HEK293 (cell line): ENCODE results near the gene PPP4R4.

ENCODE experiments used
- CTCF ChIA-PET: fragments of 350-600 bp; formaldehyde crosslinking; extraction: SDS; loops from one replicate; lab custom pipeline; 2021; ENCODE audit warnings: antibody characterized with exemption; lab: Yijun Ruan, JAX
- POLR2A ChIA-PET: fragments of 300-600 bp; formaldehyde crosslinking; extraction: SDS; loops from one replicate; lab custom pipeline; 2020; ENCODE audit warnings: antibody characterized with exemption, inconsistent platforms; lab: Yijun Ruan, JAX
- H3K27ac ChIP-seq: fragments of 200-500 bp; sonication (Bioruptor generic); 2 replicates; pipeline ENCODE4 v1.5.1; 2014; ENCODE audit warnings: low read depth, low read length, control low read depth, inconsistent platforms; ENCODE audit errors: extremely low read depth
- H3K36me3 ChIP-seq, 2 experiments: fragments of 200-500 bp in 1 of 2; sonication (Bioruptor generic) in 1 of 2; 1 replicate in 1 of 2; 2 replicates in 1 of 2; pipeline ENCODE4 v1.5.1; 2014 to 2017; ENCODE audit warnings: inconsistent platforms in 2 of 2, low read length in 2 of 2; ENCODE audit not compliant: control insufficient read depth in 2 of 2, insufficient read depth in 1 of 2
- H3K4me1 ChIP-seq: fragments of 200-500 bp; sonication (Bioruptor generic); 2 replicates; pipeline ENCODE4 v1.5.1; 2014; ENCODE audit warnings: mild to moderate bottlenecking, low read length, inconsistent platforms; ENCODE audit not compliant: control insufficient read depth, insufficient read depth
- H3K4me3 ChIP-seq: 2 replicates; pipeline ENCODE4 v1.5.1; 2011; ENCODE audit warnings: low read depth, mild to moderate bottlenecking, control low read depth, low read length, moderate library complexity
- H3K9me3 ChIP-seq: fragments of 200-500 bp; sonication (Bioruptor generic); 2 replicates; pipeline ENCODE4 v1.5.1; 2014; ENCODE audit warnings: low read depth, low read length, inconsistent platforms; ENCODE audit not compliant: control insufficient read depth, insufficient read depth
- AEBP2 ChIP-seq: fragments of 450-650 bp; formaldehyde crosslinking; IDR thresholded peaks from 2 replicates; pipeline ENCODE4 v1.5.1; 2016; ENCODE audit warnings: missing biosample characterization, missing genetic modification characterization, borderline replicate concordance
- EGR2 ChIP-seq: fragments of 450-650 bp; formaldehyde crosslinking; IDR thresholded peaks from 2 replicates; pipeline ENCODE4 v1.5.1; 2016; ENCODE audit warnings: low read depth, missing biosample characterization, missing genetic modification characterization
- HOXD13 ChIP-seq: sonication (generic); formaldehyde crosslinking; IDR thresholded peaks from 2 replicates; pipeline ENCODE4 v1.8.0; 2022; ENCODE audit warnings: missing genetic modification reagents, borderline replicate concordance
- MEIS1 ChIP-seq: sonication (generic); formaldehyde crosslinking; IDR thresholded peaks from 2 replicates; pipeline ENCODE4 v1.8.1; 2022; ENCODE audit warnings: missing genetic modification reagents, mild to moderate bottlenecking, borderline replicate concordance
- TCF7L2 ChIP-seq: IDR thresholded peaks from 2 replicates; pipeline ENCODE4 v1.6.1; 2011; ENCODE audit warnings: low read depth, mild to moderate bottlenecking, inconsistent platforms, low read length, moderate library complexity, borderline replicate concordance
- ZBTB20 ChIP-seq: fragments of 450-650 bp; formaldehyde crosslinking; IDR thresholded peaks from 2 replicates; pipeline ENCODE4 v1.5.1; 2016; ENCODE audit warnings: missing biosample characterization, missing genetic modification characterization
- ZBTB49 ChIP-seq: fragments of 450-650 bp; formaldehyde crosslinking; IDR thresholded peaks from 2 replicates; pipeline ENCODE4 v1.5.1; 2016; ENCODE audit warnings: missing biosample characterization, missing genetic modification characterization, low read depth
- ZEB2 ChIP-seq: fragments of 450-650 bp; formaldehyde crosslinking; IDR thresholded peaks from 2 replicates; pipeline ENCODE4 v1.5.1; 2016; ENCODE audit warnings: missing biosample characterization, missing genetic modification characterization
- ZFP3 ChIP-seq: fragments of 450-650 bp; formaldehyde crosslinking; IDR thresholded peaks from 2 replicates; pipeline ENCODE4 v1.5.1; 2016; ENCODE audit warnings: low read depth, missing biosample characterization, missing genetic modification characterization
- ZNF133 ChIP-seq: fragments of 450-650 bp; formaldehyde crosslinking; IDR thresholded peaks from 2 replicates; pipeline ENCODE4 v1.5.1; 2016; ENCODE audit warnings: missing biosample characterization, missing genetic modification characterization
- ZNF146 ChIP-seq: fragments of 450-650 bp; formaldehyde crosslinking; IDR thresholded peaks from 2 replicates; pipeline ENCODE4 v1.5.1; 2016; ENCODE audit warnings: missing biosample characterization, missing genetic modification characterization
- ZNF621 ChIP-seq: fragments of 450-650 bp; formaldehyde crosslinking; IDR thresholded peaks from 2 replicates; pipeline ENCODE4 v1.5.1; 2017; ENCODE audit warnings: missing biosample characterization, missing genetic modification characterization
- ZNF645 ChIP-seq: fragments of 450-650 bp; formaldehyde crosslinking; IDR thresholded peaks from 2 replicates; pipeline ENCODE4; 2016; ENCODE audit warnings: missing biosample characterization, missing genetic modification characterization
- ZNF707 ChIP-seq: fragments of 450-650 bp; formaldehyde crosslinking; IDR thresholded peaks from 2 replicates; pipeline ENCODE4 v1.5.1; 2016; ENCODE audit warnings: missing biosample characterization, missing genetic modification characterization
- ZNF76 ChIP-seq: fragments of 450-650 bp; formaldehyde crosslinking; IDR thresholded peaks from 2 replicates; pipeline ENCODE4; 2016; ENCODE audit warnings: low read depth, missing biosample characterization, missing genetic modification characterization, borderline replicate concordance
- TF ChIP-seq, protein P1 (sequence below): fragments of 450-650 bp; formaldehyde crosslinking; IDR thresholded peaks from 2 replicates; pipeline ENCODE4 v1.5.1; 2016; ENCODE audit warnings: missing biosample characterization, missing genetic modification characterization

Gene PPP4R4

GRCh38 chr14:94317259-94317658 lies 143.1 kb downstream of the PPP4R4 start (continued):
- TF ChIP-seq ZBTB49 (tag by site-specific recombination) (no peak), ZNF133 (no peak), AEBP2 (tag by site-specific recombination) (no peak), EGR2 (tag by site-specific recombination) (no peak), ZNF707 (tag by site-specific recombination) (no peak), ZNF76 (tag by site-specific recombination) (no peak), TCF7L2 (no peak), MEIS1 (CRISPR knock-in tag) (no peak), ZNF146 (tag by site-specific recombination) (no peak)

- H3K9me3 ChIP-seq, result no peaks in the 10 kb centered on the region
- POLR2A ChIA-PET, result interaction anchor here (0.7 kb wide), 1 partner anchor 108 kb away, joined by 4 read pairs; no protein-coding TSS in a partner anchor
- TF ChIP-seq ZBTB20 (tag by site-specific recombination), result no peak
- TF ChIP-seq, protein P1, sequence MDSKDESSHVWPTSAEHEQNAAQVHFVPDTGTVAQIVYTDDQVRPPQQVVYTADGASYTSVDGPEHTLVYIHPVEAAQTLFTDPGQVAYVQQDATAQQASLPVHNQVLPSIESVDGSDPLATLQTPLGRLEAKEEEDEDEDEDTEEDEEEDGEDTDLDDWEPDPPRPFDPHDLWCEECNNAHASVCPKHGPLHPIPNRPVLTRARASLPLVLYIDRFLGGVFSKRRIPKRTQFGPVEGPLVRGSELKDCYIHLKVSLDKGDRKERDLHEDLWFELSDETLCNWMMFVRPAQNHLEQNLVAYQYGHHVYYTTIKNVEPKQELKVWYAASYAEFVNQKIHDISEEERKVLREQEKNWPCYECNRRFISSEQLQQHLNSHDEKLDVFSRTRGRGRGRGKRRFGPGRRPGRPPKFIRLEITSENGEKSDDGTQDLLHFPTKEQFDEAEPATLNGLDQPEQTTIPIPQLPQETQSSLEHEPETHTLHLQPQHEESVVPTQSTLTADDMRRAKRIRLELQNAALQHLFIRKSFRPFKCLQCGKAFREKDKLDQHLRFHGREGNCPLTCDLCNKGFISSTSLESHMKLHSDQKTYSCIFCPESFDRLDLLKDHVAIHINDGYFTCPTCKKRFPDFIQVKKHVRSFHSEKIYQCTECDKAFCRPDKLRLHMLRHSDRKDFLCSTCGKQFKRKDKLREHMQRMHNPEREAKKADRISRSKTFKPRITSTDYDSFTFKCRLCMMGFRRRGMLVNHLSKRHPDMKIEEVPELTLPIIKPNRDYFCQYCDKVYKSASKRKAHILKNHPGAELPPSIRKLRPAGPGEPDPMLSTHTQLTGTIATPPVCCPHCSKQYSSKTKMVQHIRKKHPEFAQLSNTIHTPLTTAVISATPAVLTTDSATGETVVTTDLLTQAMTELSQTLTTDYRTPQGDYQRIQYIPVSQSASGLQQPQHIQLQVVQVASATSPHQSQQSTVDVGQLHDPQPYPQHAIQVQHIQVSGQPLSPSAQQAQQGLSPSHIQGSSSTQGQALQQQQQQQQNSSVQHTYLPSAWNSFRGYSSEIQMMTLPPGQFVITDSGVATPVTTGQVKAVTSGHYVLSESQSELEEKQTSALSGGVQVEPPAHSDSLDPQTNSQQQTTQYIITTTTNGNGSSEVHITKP, result no peak
- TF ChIP-seq ZFP3 (tag by site-specific recombination), result no peak
- no peak for TF ChIP-seq ZNF621
- TF ChIP-seq HOXD13 (CRISPR knock-in tag), result no peak
- TF ChIP-seq ZEB2 (tag by site-specific recombination), result no peak
- no peak for TF ChIP-seq ZNF645 (tag by site-specific recombination)
- TF ChIP-seq, all 188 proteins: peak for 0
- CTCF ChIA-PET, result no interaction called here
- H3K36me3 ChIP-seq, result no peaks in the 10 kb centered on the region
- no peak overlapping the region for H3K4me3 ChIP-seq
- no peaks in the 10 kb centered on the region for H3K4me1 ChIP-seq
- no peak overlapping the region for H3K27ac ChIP-seq
Measured at GRCh38 chr14:94320243-94320642, 146.1 kb downstream of the PPP4R4 start.
